IMR-90 (cell line): ENCODE measurements around the gene CYGB.

Experiments used
- BHLHE40 ChIP-seq: fragments of 150-350 bp; IDR thresholded peaks from 2 replicates; pipeline ENCODE4 v1.6.1; 2016; ENCODE audit warnings: mild to moderate bottlenecking, low read depth, low read length
- CTCF ChIP-seq: conservative IDR thresholded peaks from 2 replicates; pipeline ENCODE4 v1.5.1; 2012; ENCODE audit warnings: mild to moderate bottlenecking, low read depth, low read length, improper control_type of control experiment
- SMC3 ChIP-seq: fragments of 150-350 bp; IDR thresholded peaks from 2 replicates; pipeline ENCODE4 v1.6.1; 2016; ENCODE audit warnings: low read depth, mild to moderate bottlenecking, antibody characterized with exemption, low read length, moderate library complexity

- no peak for TF ChIP-seq SMC3
- no peak for TF ChIP-seq CTCF
- TF ChIP-seq BHLHE40: no peak
These were observed 40.9 kb upstream of the CYGB start for GRCh38 chr17:76578376-76578775.
